ENCODE data around the gene PARD3. TPM values are rescaled to one million over a fixed set of nuclear protein-coding genes. Genes with fewer than 3 reads are reported as not detected.

The PARD3 gene
- total and polyA plus RNA-seq, 2 experiments from 2014 or later: 6.3 to 21.2 TPM

DNA sequence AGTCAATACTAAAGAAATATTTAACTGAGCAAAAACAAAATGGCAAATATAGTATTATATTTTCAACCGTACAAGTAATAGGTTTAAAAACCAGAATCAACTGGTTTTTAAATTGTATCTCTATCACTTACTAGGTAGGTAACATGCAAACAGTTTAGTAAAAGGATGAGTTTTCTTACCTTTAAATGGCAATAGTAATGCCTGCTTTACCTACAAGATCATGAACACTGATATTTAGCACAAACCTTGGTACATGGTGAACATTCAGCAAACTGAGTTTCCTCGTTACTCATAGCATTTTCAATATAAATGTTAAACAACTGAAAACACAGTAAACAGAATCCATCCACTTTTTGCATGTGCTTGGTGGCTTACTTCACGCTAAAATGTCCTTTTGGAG is 389.1 kb downstream of the PARD3 start:
- H3K4me3 ChIP-seq: no peak overlapping the region
- DNase-seq: no peak
- 78 to 84% methylated on average over 3 of the region's 3 CpGs for WGBS, 2 experiments (ENCODE audit: low coverage in 1 of 2, low lambda C conversion rate in 2 of 2, missing lambda C conversion rate in 2 of 2)
- H3K4me2 ChIP-seq (ENCODE audit: unreplicated experiment): no peak overlapping the region
- no peaks in the 10 kb centered on the region for H3K36me3 ChIP-seq (ENCODE audit: low read depth)
- H3K27ac ChIP-seq: no peak overlapping the region
- H3K9me2 ChIP-seq (ENCODE audit: insufficient read depth): no peaks in the 10 kb centered on the region
- no peaks in the 10 kb centered on the region for H4K20me1 ChIP-seq (ENCODE audit: insufficient read depth)
- in situ Hi-C loops (cut with MboI): no loop called here
- no peaks in the 10 kb centered on the region for H3K79me2 ChIP-seq (ENCODE audit: insufficient read depth)
- TF ChIP-seq EZH2 (IDR thresholded peaks at IDR 0.05; ENCODE audit: insufficient read depth, poor library complexity, severe bottlenecking) (no peak), EZH2phosphoT487 (IDR thresholded peaks at IDR 0.05; ENCODE audit: insufficient read depth, low read depth) (no peak)
- no peak overlapping the region for H3K9ac ChIP-seq
- H3K9me3 ChIP-seq (ENCODE audit: low read depth): no peaks in the 10 kb centered on the region
- no peak overlapping the region for H2AFZ ChIP-seq
- no peaks in the 10 kb centered on the region for H3F3A ChIP-seq (ENCODE audit: insufficient read depth)
- H3K4me1 ChIP-seq (ENCODE audit: insufficient read depth): no peaks in the 10 kb centered on the region
- H3K27me3 ChIP-seq (replicated peaks; ENCODE audit: insufficient read depth): no peaks in the 10 kb centered on the region

DNA sequence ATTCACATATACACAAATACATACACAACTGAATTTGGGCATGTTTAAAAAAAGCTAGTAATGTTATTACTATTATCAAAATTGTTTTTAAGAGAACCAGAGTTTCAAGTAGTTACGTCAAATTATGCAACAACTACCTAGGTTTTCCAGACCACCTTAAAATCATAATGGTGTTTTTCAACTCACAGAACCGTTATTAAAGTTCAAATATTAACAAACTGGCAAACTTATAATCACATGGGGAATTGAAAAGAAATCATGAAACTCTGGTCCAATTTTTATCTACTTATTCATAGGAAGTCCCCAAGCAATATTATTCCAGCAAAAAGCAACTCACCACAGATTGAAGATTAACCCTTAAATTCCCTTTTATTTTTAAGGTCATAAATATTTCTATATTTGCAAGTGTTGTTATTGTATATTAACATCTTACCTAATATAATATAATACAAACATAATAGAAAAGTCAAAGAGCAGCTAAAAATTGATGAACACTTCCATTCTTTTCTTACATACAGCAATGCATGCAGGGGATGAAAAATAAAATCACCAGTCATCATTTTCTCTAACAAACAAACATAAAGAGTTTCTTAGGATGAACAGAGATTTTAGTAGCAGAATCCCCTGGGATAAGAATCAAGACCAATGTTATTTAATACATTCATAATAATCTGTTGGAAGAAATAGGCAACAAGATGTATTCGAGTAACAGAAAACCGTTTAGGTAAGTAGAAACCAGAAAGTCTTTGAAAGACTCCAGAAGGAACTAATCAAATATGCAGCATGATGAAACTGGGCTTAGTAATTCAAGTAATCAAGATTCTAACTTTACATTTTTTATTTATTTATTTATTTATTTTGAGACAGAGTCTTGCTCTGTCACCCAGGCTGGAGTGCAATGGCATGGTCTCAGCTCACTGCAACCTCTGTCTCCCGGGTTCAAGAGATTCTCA is 391.1 kb downstream of the PARD3 start:
- peak; percentile 5 for DNase-seq
- Histone ChIP-seq H3K9me2 (ENCODE audit: insufficient read depth) (no peaks in the 10 kb centered on the region), H3K9ac (no peak overlapping the region), H4K20me1 (ENCODE audit: insufficient read depth) (no peaks in the 10 kb centered on the region), H3K36me3 (ENCODE audit: low read depth) (no peaks in the 10 kb centered on the region), H3F3A (ENCODE audit: insufficient read depth) (no peaks in the 10 kb centered on the region), H3K4me3 (no peak overlapping the region), H2AFZ (no peak overlapping the region), H3K4me2 (ENCODE audit: unreplicated experiment) (no peak overlapping the region), H3K79me2 (ENCODE audit: insufficient read depth) (no peaks in the 10 kb centered on the region), H3K9me3 (ENCODE audit: low read depth) (no peaks in the 10 kb centered on the region), H3K27me3 (replicated peaks; ENCODE audit: insufficient read depth) (no peaks in the 10 kb centered on the region), H3K27ac (no peak overlapping the region), H3K4me1 (ENCODE audit: insufficient read depth) (no peaks in the 10 kb centered on the region)
- TF ChIP-seq EZH2 (IDR thresholded peaks at IDR 0.05; ENCODE audit: insufficient read depth, poor library complexity, severe bottlenecking) (no peak), EZH2phosphoT487 (IDR thresholded peaks at IDR 0.05; ENCODE audit: insufficient read depth, low read depth) (no peak)
- in situ Hi-C loops (cut with MboI): no loop called here
- WGBS, 2 experiments (ENCODE audit: low coverage in 1 of 2, low lambda C conversion rate in 2 of 2, missing lambda C conversion rate in 2 of 2): 67 to 68% methylated on average over 5 of the region's 5 CpGs

DNA sequence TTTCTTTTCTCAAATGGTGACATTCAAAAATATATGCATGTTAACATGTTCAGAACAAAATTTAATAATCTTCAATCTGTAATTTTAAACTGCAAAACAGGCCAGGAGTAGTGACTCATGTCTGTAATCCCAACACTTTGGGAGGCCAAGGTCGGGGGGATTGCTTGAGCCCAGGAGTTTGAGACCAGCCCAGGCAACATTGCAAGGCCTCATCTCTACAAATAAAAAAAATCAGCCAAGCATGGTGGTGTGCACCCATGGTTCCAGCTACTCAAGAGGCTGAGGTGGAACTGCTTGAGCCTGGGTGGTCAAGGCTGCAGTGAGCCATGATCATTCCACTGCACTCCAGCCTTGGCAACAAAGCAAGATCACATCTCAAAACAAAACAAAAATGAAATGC is 394.3 kb downstream of the PARD3 start:
- DNase-seq: no peak
- H3K4me2 ChIP-seq (ENCODE audit: unreplicated experiment): no peak overlapping the region
- H3K4me1 ChIP-seq (ENCODE audit: insufficient read depth): no peaks in the 10 kb centered on the region
- in situ Hi-C loops (cut with MboI): no loop called here
- TF ChIP-seq EZH2phosphoT487 (IDR thresholded peaks at IDR 0.05; ENCODE audit: insufficient read depth, low read depth) (no peak), EZH2 (IDR thresholded peaks at IDR 0.05; ENCODE audit: insufficient read depth, poor library complexity, severe bottlenecking) (no peak)
- H3K4me3 ChIP-seq: no peak overlapping the region
- H3K27me3 ChIP-seq (replicated peaks; ENCODE audit: insufficient read depth): no peaks in the 10 kb centered on the region
- H3K9me3 ChIP-seq (ENCODE audit: low read depth): no peaks in the 10 kb centered on the region
- H3K9me2 ChIP-seq (ENCODE audit: insufficient read depth): no peaks in the 10 kb centered on the region
- no peak overlapping the region for H3K27ac ChIP-seq
- no peaks in the 10 kb centered on the region for H3F3A ChIP-seq (ENCODE audit: insufficient read depth)
- no peak overlapping the region for H3K9ac ChIP-seq
- 0% methylated on average over 1 of the region's 1 CpG; no CpG with 5 or more reads in 1 of the 2 experiments for WGBS, 2 experiments (ENCODE audit: low coverage in 1 of 2, low lambda C conversion rate in 2 of 2, missing lambda C conversion rate in 2 of 2)
- no peak overlapping the region for H2AFZ ChIP-seq
- no peaks in the 10 kb centered on the region for H4K20me1 ChIP-seq (ENCODE audit: insufficient read depth)
- no peaks in the 10 kb centered on the region for H3K79me2 ChIP-seq (ENCODE audit: insufficient read depth)
- H3K36me3 ChIP-seq (ENCODE audit: low read depth): no peaks in the 10 kb centered on the region

DNA sequence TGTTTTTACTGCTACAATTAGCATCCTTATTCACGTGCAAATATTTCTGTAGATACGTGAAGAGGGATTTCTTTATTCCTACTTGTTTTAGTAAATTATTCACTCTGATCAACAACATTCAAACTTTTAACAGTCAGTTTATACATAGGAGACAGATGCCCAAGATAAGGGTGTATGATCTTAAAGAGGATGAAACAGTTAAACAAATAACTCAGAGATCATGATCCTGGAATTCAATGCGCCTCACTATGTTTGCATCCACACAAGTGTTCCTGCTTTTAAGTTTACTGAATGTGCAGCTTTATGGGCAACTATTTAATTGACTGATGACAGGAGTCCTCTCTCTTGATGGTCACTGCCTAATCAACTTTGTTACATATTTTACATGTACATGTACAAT is 394.8 kb downstream of the PARD3 start:
- no peaks in the 10 kb centered on the region for H3K9me2 ChIP-seq (ENCODE audit: insufficient read depth)
- H3K27me3 ChIP-seq (replicated peaks; ENCODE audit: insufficient read depth): no peaks in the 10 kb centered on the region
- no peaks in the 10 kb centered on the region for H3K79me2 ChIP-seq (ENCODE audit: insufficient read depth)
- no peaks in the 10 kb centered on the region for H3K9me3 ChIP-seq (ENCODE audit: low read depth)
- H3K4me1 ChIP-seq (ENCODE audit: insufficient read depth): no peaks in the 10 kb centered on the region
- no peaks in the 10 kb centered on the region for H3F3A ChIP-seq (ENCODE audit: insufficient read depth)
- no peaks in the 10 kb centered on the region for H3K36me3 ChIP-seq (ENCODE audit: low read depth)
- no peak for DNase-seq
- no peaks in the 10 kb centered on the region for H4K20me1 ChIP-seq (ENCODE audit: insufficient read depth)
- no peak overlapping the region for H3K4me2 ChIP-seq (ENCODE audit: unreplicated experiment)
- whole genome bisulfite sequencing, 2 experiments (ENCODE audit: low coverage in 1 of 2, low lambda C conversion rate in 2 of 2, missing lambda C conversion rate in 2 of 2): 80 to 89% methylated on average over 3 of the region's 3 CpGs
- in situ Hi-C loops (cut with MboI): no loop called here
- no peak overlapping the region for H3K9ac ChIP-seq
- no peak for TF ChIP-seq EZH2phosphoT487 (IDR thresholded peaks at IDR 0.05; ENCODE audit: insufficient read depth, low read depth)
- no peak for TF ChIP-seq EZH2 (IDR thresholded peaks at IDR 0.05; ENCODE audit: insufficient read depth, poor library complexity, severe bottlenecking)
- H2AFZ ChIP-seq: no peak overlapping the region
- no peak overlapping the region for H3K4me3 ChIP-seq
- H3K27ac ChIP-seq: no peak overlapping the region
